ENCODE data around the gene WNT6.

Gene WNT6

GRCh38 chr2:218857371-218858137, 2.1 kb upstream of the WNT6 start:
- DNase-seq (ENCODE audit: low spot score): no peak

GRCh38 chr2:218858138-218858445, 1.5 kb upstream of the WNT6 start:
- no peak for DNase-seq (ENCODE audit: low spot score)

GRCh38 chr2:218858671-218859555, 692 bp upstream of the WNT6 start:
- DNase-seq (ENCODE audit: low spot score): no peak

GRCh38 chr2:218859988-218860831, 605 bp downstream of the WNT6 start:
- DNase-seq (ENCODE audit: low spot score): no peak

GRCh38 chr2:218860950-218861381, 1.4 kb downstream of the WNT6 start:
- DNase-seq (ENCODE audit: low spot score): peak; percentile 84

GRCh38 chr2:218861645-218862318, 2.2 kb downstream of the WNT6 start:
- DNase-seq (ENCODE audit: low spot score): no peak

- DNase-seq (ENCODE audit: low spot score): no peak
These were observed 3.5 kb downstream of the WNT6 start for GRCh38 chr2:218863021-218863520.

GRCh38 chr2:218865396-218865795, 5.8 kb downstream of the WNT6 start:
- DNase-seq (ENCODE audit: low spot score): no peak

GRCh38 chr2:218865999-218866398, 6.4 kb downstream of the WNT6 start:
- DNase-seq (ENCODE audit: low spot score): no peak

- no peak for DNase-seq (ENCODE audit: low spot score)
These were observed 8.3 kb downstream of the WNT6 start for GRCh38 chr2:218867900-218868299.

GRCh38 chr2:218869064-218869463, 9.5 kb downstream of the WNT6 start:
- no peak for DNase-seq (ENCODE audit: low spot score)

GRCh38 chr2:218870984-218871344, 11.4 kb downstream of the WNT6 start:
- DNase-seq (ENCODE audit: low spot score): no peak

GRCh38 chr2:218871345-218872302, 12.0 kb downstream of the WNT6 start:
- DNase-seq (ENCODE audit: low spot score): no peak

GRCh38 chr2:218872645-218873358, 13.2 kb downstream of the WNT6 start:
- no peak for DNase-seq (ENCODE audit: low spot score)

- no peak for DNase-seq (ENCODE audit: low spot score)
These were observed 14.0 kb downstream of the WNT6 start for GRCh38 chr2:218873359-218874194.

- DNase-seq (ENCODE audit: low spot score): no peak
These were observed 16.2 kb downstream of the WNT6 start for GRCh38 chr2:218875692-218876246.

- DNase-seq (ENCODE audit: low spot score): no peak
These were observed 17.1 kb downstream of the WNT6 start for GRCh38 chr2:218876562-218877219.

GRCh38 chr2:218877331-218877730, 17.7 kb downstream of the WNT6 start:
- no peak for DNase-seq (ENCODE audit: low spot score)

Measured in putamen (tissue), 1 donor.